ENCODE data around the gene NLRC3. TPM values are rescaled to one million over a fixed set of nuclear protein-coding genes. Genes with fewer than 3 reads are reported as not detected.

Gene NLRC3
- total RNA-seq, 1 donor from 2014 or later, result not detected

GRCh38 chr16:3592559-3592958 is 15.4 kb upstream of the NLRC3 start:
- Mint-ChIP-seq H3K4me3 (ENCODE audit: unreplicated experiment) (no peak overlapping the region), H3K27me3 (ENCODE audit: unreplicated experiment) (no peaks in the 10 kb centered on the region), H3K4me1 (ENCODE audit: unreplicated experiment) (no peaks in the 10 kb centered on the region), H3K9me3 (ENCODE audit: unreplicated experiment) (no peaks in the 10 kb centered on the region), H3K27ac (ENCODE audit: unreplicated experiment) (no peak overlapping the region), H3K36me3 (ENCODE audit: unreplicated experiment) (peaks cover 17% of the 10 kb centered on the region)
- DNase-seq (ENCODE audit: extremely low spot score, unreplicated experiment), result no peak
- no peak for TF ChIP-seq CTCF (IDR thresholded peaks at IDR 0.05)

GRCh38 chr16:3591991-3592390 is 14.8 kb upstream of the NLRC3 start:
- Mint-ChIP-seq H3K27ac (ENCODE audit: unreplicated experiment) (no peak overlapping the region), H3K4me1 (ENCODE audit: unreplicated experiment) (no peaks in the 10 kb centered on the region), H3K9me3 (ENCODE audit: unreplicated experiment) (no peaks in the 10 kb centered on the region), H3K36me3 (ENCODE audit: unreplicated experiment) (peaks cover 17% of the 10 kb centered on the region), H3K4me3 (ENCODE audit: unreplicated experiment) (no peak overlapping the region), H3K27me3 (ENCODE audit: unreplicated experiment) (no peaks in the 10 kb centered on the region)
- TF ChIP-seq CTCF (IDR thresholded peaks at IDR 0.05), result no peak
- no peak for DNase-seq (ENCODE audit: extremely low spot score, unreplicated experiment)

GRCh38 chr16:3591436-3591803 is 14.2 kb upstream of the NLRC3 start:
- H3K9me3 Mint-ChIP-seq (ENCODE audit: unreplicated experiment), result no peaks in the 10 kb centered on the region
- no peak overlapping the region for H3K27ac Mint-ChIP-seq (ENCODE audit: unreplicated experiment)
- TF ChIP-seq CTCF (IDR thresholded peaks at IDR 0.05), result no peak
- no peaks in the 10 kb centered on the region for H3K4me1 Mint-ChIP-seq (ENCODE audit: unreplicated experiment)
- H3K4me3 Mint-ChIP-seq (ENCODE audit: unreplicated experiment), result no peak overlapping the region
- DNase-seq (ENCODE audit: extremely low spot score, unreplicated experiment), result no peak
- no peaks in the 10 kb centered on the region for H3K27me3 Mint-ChIP-seq (ENCODE audit: unreplicated experiment)
- H3K36me3 Mint-ChIP-seq (ENCODE audit: unreplicated experiment), result peaks cover 17% of the 10 kb centered on the region

GRCh38 chr16:3590736-3591435 is 13.7 kb upstream of the NLRC3 start:
- H3K27ac Mint-ChIP-seq (ENCODE audit: unreplicated experiment), result no peak overlapping the region
- no peak for TF ChIP-seq CTCF (IDR thresholded peaks at IDR 0.05)
- H3K4me3 Mint-ChIP-seq (ENCODE audit: unreplicated experiment), result no peak overlapping the region
- no peaks in the 10 kb centered on the region for H3K9me3 Mint-ChIP-seq (ENCODE audit: unreplicated experiment)
- no peaks in the 10 kb centered on the region for H3K27me3 Mint-ChIP-seq (ENCODE audit: unreplicated experiment)
- H3K36me3 Mint-ChIP-seq (ENCODE audit: unreplicated experiment), result peaks cover 17% of the 10 kb centered on the region
- no peaks in the 10 kb centered on the region for H3K4me1 Mint-ChIP-seq (ENCODE audit: unreplicated experiment)
- DNase-seq (ENCODE audit: extremely low spot score, unreplicated experiment), result no peak

- Mint-ChIP-seq H3K36me3 (ENCODE audit: unreplicated experiment) (peaks cover 17% of the 10 kb centered on the region), H3K27ac (ENCODE audit: unreplicated experiment) (no peak overlapping the region), H3K4me3 (ENCODE audit: unreplicated experiment) (no peak overlapping the region), H3K27me3 (ENCODE audit: unreplicated experiment) (no peaks in the 10 kb centered on the region), H3K4me1 (ENCODE audit: unreplicated experiment) (no peaks in the 10 kb centered on the region), H3K9me3 (ENCODE audit: unreplicated experiment) (no peaks in the 10 kb centered on the region)
- DNase-seq (ENCODE audit: extremely low spot score, unreplicated experiment), result no peak
- no peak for TF ChIP-seq CTCF (IDR thresholded peaks at IDR 0.05)
These were observed 12.9 kb upstream of the NLRC3 start for GRCh38 chr16:3589991-3590701.
